Heart left ventricle (tissue), 16 donors: ENCODE measurements around the gene ZNF621. TPM values are rescaled to one million over a fixed set of nuclear protein-coding genes. Genes with fewer than 3 reads are reported as not detected.
A peak's percentile ranks its signal among the peaks of the same experiment; 100 is the strongest.

ENCODE experiments used
- ATAC-seq, 4 donors: fragments of 200-7000 bp; cut with Tn5 transposase; one replicate each; pipeline ENCODE4 v1.9.1; 2020 to 2022; ENCODE audit warnings: moderate library complexity in 4 of 4, mild to moderate bottlenecking in 3 of 4, moderate number of reproducible peaks in 1 of 4
- DNase-seq, 5 donors: peaks; one replicate each; pipeline ENCODE4 v3.0.0-alpha.2; 2020
- H3K27ac ChIP-seq, 12 donors: fragments of 200-600 bp; sonication (generic) in 4 of 12; one replicate each; pipeline versions ENCODE4 v1.5.0 to v1.8.0; 2016 to 2022; ENCODE audit warnings: mild to moderate bottlenecking in 2 of 12
- H3K27me3 ChIP-seq, 9 donors: fragments of 200-600 bp; sonication (generic) in 2 of 9; one replicate each; pipeline versions ENCODE4 v1.5.1 to v1.8.0; 2016 to 2022; ENCODE audit warnings: mild to moderate bottlenecking in 3 of 9
- H3K36me3 ChIP-seq, 9 donors: fragments of 200-600 bp; sonication (generic) in 2 of 9; one replicate each; pipeline versions ENCODE4 v1.5.0 to v1.8.0; 2018 to 2022; ENCODE audit warnings: mild to moderate bottlenecking in 2 of 9
- H3K4me1 ChIP-seq, 12 donors: fragments of 200-600 bp; sonication (generic) in 4 of 12; one replicate each; pipeline versions ENCODE4 v1.5.0 to v1.8.0; 2016 to 2022; ENCODE audit warnings: mild to moderate bottlenecking in 3 of 12
- H3K4me3 ChIP-seq, 12 donors: fragments of 200-600 bp; sonication (generic) in 4 of 12; one replicate each; pipeline versions ENCODE4 v1.5.0 to v1.8.0; 2017 to 2022; ENCODE audit warnings: mild to moderate bottlenecking in 9 of 12, moderate library complexity in 4 of 12
- H3K9me3 ChIP-seq, 12 donors: fragments of 200-600 bp; sonication (generic) in 4 of 12; one replicate each; pipeline versions ENCODE4 v1.5.0 to v1.8.0; 2016 to 2022; ENCODE audit warnings: mild to moderate bottlenecking in 1 of 12
- POLR2A ChIP-seq, 2 donors: fragments of 450-650 bp; IDR thresholded peaks; one replicate each; pipeline ENCODE4 v1.6.1; 2017; ENCODE audit warnings: antibody characterized with exemption in 2 of 2, mild to moderate bottlenecking in 2 of 2, moderate library complexity in 2 of 2
- WGBS, 4 donors: extraction: QIAGEN DNeasy Blood & Tissue Kit in 2 of 4; methylation state at CpG; one replicate each; pipeline versions ENCODE4 v1.1.5 to v1.1.7; 2013 to 2018; 5-methylcytosine and 5-hydroxymethylcytosine counted together
- intact Hi-C, 10 donors: fragments of 100-400 bp; cut with DNase I; formaldehyde crosslinking; loops; one replicate each; pipeline versions ENCODE4 v1.11.1 to v1.14.2; 2022
- polyA plus RNA-seq, 2 donors: library from polyadenylated mRNA; stranded (reverse); fragments of 200-250 nt; gene quantifications; one replicate each; pipeline ENCODE4 v1.2.3, GENCODE V29; 2013
- total RNA-seq, 9 donors: library from RNA; depleted of rRNA in 2 of 9; stranded (reverse); fragments of >200 nt in 2 of 9; fragmentation: NEBNext Ultra II Directional in 3 of 9; extraction: Animal tissue kit (Norgen Biotek cat#: 25700) in 3 of 9; gene quantifications; one replicate each; pipeline versions ENCODE4 v1.1.0 to v1.2.4, GENCODE V29; 2016 to 2023
- TF ChIP-seq, protein P1 (sequence below), 12 donors: fragments of 200-600 bp; sonication (generic) in 4 of 12; IDR thresholded peaks; one replicate each; pipeline versions ENCODE4 v1.5.0 to v1.8.0; 2018 to 2022; ENCODE audit warnings: antibody characterized with exemption in 12 of 12, mild to moderate bottlenecking in 5 of 12
- donor health status: ischemic (EF 13 %, LVEDD 7.1; RV severe dilation, severe dysfunction).
- donor health status: healthy with polysubstance abuse.
- donor health status: DM: no; HTN: yes; CAD: no.
- donor health status: DM: no; HTN: no; CAD: no.
- donor health status: ischemic (EF 25% LVEDD 6.9; RV normal size, moderate dysfunction).
- donor health status: ischemic (EF 25% LVEDD 5.7; RV mildly dilated, moderate dysfunction).
- donor health status: healthy.
- donor health status: DM: yes; HTN: yes; CAD: no.
- donor health status: ischemic (EF 35%, LVEDD 5.7; RV mildly dilated, moderate dysfunction).
- donor health status: nonischemic (EF 11% LVEDD 7.7; RV severe dilation, severe dysfunction).
- donor health status: DM: yes; HTN: yes; CAD: no.
- donor health status: PGD.
- donor health status: ischemic (EF 29% LVEDD 5.4; RV normal size, mild dysfunction).
- donor health status: nonischemic (EF 23%, LVEDD 6.1; RV moderate dilation, normal function).

The ZNF621 gene
- total and polyA plus RNA-seq, 11 donors = 7.4 to 14.3 (median 9.1) TPM

DNA sequence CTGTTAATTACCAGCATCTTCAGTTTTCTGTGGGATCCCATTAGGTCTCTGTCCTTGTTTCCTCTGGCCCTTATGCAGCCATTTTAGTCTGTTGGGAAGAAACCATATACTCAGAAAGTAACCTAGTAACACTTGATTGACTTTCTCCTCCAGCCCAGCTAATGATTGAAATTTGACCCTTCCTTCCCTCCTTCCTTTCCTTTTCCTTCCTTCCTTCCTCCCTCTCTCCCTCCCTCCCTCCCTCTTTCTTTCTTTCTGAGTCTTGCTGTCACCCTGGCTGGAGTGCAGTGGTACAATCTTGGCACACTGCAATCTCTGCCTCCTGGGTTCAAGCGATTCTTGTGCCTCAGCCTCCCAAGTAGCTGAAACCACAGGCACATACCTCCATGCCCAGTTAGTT lies 24.8 kb upstream of the ZNF621 start:
- Histone ChIP-seq H3K4me3 (no peak overlapping the region), H3K4me1 (peaks cover 0 to 10% (median 4%) of the 10 kb centered on the region in 12 donors), H3K27ac (no peak overlapping the region), H3K36me3 (no peaks in the 10 kb centered on the region), H3K9me3 (no peaks in the 10 kb centered on the region), H3K27me3 (no peaks in the 10 kb centered on the region)
- ATAC-seq (no peak), DNase-seq (no peak)
- no peak for TF ChIP-seq POLR2A (IDR thresholded peaks at IDR 0.05)
- TF ChIP-seq, protein P1, sequence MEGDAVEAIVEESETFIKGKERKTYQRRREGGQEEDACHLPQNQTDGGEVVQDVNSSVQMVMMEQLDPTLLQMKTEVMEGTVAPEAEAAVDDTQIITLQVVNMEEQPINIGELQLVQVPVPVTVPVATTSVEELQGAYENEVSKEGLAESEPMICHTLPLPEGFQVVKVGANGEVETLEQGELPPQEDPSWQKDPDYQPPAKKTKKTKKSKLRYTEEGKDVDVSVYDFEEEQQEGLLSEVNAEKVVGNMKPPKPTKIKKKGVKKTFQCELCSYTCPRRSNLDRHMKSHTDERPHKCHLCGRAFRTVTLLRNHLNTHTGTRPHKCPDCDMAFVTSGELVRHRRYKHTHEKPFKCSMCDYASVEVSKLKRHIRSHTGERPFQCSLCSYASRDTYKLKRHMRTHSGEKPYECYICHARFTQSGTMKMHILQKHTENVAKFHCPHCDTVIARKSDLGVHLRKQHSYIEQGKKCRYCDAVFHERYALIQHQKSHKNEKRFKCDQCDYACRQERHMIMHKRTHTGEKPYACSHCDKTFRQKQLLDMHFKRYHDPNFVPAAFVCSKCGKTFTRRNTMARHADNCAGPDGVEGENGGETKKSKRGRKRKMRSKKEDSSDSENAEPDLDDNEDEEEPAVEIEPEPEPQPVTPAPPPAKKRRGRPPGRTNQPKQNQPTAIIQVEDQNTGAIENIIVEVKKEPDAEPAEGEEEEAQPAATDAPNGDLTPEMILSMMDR (IDR thresholded peaks at IDR 0.05) = no peak
- WGBS, 4 donors = 91 to 96% (median 94%) methylated on average over 1 of the region's 1 CpG
- intact Hi-C loops = no loop called here

DNA sequence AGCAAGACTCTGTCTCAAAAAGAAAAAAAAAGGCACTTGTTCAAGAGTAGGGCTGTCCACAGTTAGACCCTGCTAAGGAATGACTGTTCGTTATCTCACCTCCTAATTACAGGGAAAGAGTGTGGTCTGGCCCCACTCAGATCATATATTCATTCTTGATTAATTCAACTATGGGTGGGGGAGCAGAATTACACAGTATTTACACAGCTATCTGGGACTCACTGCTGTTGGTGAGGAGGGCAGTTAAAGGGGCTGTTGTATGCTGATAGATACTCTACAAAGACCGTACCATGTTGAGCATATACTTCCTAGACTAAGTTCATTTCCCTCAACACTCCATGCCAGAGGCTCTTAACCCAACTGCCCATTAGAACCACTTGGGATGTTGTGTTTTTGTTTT lies 22.7 kb upstream of the ZNF621 start:
- TF ChIP-seq POLR2A (IDR thresholded peaks at IDR 0.05) = no peak
- TF ChIP-seq, protein P1 (IDR thresholded peaks at IDR 0.05) = no peak
- Histone ChIP-seq H3K36me3 (no peaks in the 10 kb centered on the region), H3K4me3 (no peak overlapping the region), H3K27me3 (no peaks in the 10 kb centered on the region), H3K27ac (no peak overlapping the region), H3K4me1 (peaks cover 0 to 24% (median 12%) of the 10 kb centered on the region in 12 donors), H3K9me3 (no peaks in the 10 kb centered on the region)
- DNase-seq (no peak), ATAC-seq (no peak)
- WGBS, 4 donors = 85 to 98% (median 91%) methylated on average over 2 of the region's 2 CpGs
- intact Hi-C loops = no loop called here

DNA sequence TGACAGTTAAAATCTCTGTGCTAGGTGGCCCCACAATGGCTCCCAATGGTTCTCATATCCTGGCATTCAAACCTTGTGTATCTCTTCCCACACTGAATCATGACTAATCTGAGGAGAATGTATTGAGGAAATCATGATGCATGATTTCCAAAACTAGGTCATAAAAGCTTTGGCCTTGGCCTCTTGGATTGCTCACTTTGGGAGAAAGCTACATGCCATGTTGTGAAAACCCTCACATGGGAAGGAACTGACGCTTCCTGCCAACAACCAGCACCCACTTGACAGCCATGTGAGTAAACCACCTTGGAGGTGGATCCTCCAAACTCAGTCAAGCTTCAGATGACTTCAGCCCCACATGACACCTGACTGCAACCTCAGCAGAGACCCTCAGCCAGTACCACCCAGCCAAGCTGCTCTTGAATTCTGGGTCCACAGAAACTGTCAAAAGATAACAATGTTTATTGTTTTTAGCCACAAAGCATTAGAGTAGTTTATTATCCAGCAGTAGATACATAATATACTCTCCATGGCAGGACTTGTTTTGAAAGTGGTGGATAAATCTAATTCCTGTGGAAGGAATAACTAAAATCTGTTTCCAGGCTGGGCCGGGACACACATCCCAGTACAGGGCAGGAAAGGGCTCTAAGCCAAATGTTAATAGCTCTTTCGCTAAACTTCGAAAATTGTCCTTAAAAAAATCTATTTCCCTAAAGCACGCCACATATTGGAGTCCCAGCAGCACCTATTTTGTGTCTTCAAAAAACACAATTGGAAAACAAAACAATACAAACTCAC lies 19.9 kb upstream of the ZNF621 start:
- peak in 3 of 4 donors; percentile 19 to 61 (median 50) for ATAC-seq
- no peak for TF ChIP-seq POLR2A (IDR thresholded peaks at IDR 0.05)
- TF ChIP-seq, protein P1 (IDR thresholded peaks at IDR 0.05) = no peak
- 69 to 75% (median 72%) methylated on average over 5 of the region's 5 CpGs for WGBS, 4 donors
- peaks cover 0 to 4% (median 0%) of the 10 kb centered on the region in 9 donors for H3K36me3 ChIP-seq
- intact Hi-C loops = no loop called here
- no peaks in the 10 kb centered on the region for H3K9me3 ChIP-seq
- peak overlapping the region in 9 of 12 donors; percentile 54 to 83 (median 72) for H3K4me3 ChIP-seq
- peak overlapping the region in 6 of 12 donors; percentile 22 to 80 (median 75) for H3K27ac ChIP-seq
- DNase-seq = no peak
- H3K27me3 ChIP-seq = no peaks in the 10 kb centered on the region
- peaks cover 0 to 24% (median 12%) of the 10 kb centered on the region in 12 donors for H3K4me1 ChIP-seq

DNA sequence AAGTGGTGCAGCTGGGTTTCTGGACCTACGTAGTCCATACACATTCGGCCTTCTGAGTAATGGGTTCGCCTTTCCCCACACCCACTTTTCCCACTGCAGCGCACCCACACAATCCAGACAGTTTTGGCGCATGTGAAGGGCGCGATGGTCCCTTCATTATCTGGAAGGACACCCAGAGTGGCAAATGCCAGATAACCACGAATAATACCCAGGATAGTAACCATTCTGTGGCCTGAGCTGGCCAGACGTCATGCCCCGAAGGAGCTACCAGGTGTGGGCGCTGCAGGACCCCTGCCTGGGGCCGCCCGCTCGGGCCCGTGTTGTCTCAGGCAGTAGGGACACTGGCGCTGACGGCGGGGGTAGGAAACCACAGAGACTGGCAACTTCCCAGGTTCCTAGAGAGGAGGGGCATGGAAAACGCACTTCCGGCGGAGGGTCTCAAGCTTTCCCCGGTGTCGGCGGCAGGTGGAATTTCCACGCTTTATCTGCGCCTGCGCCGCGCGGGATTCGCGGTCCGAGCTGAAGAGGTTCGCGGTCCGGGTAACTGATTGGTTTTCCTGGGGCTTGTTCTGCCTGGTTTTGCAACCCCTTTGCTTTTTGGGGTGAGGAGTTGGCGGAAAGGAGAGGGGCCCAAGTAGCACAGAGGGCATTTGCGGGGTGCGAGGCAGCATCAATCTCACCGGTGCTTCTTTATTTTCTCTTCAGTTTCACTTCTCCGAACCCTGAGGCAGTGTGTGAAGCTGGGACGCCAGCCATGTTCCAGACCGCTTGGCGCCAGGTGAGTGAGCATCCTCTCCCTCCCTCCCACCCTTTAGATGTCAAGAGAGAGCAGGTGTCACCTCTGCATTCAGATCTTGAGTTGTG lies 18.9 kb upstream of the ZNF621 start, which contains the start of gene ZNF620:
Gene ZNF620 (plus strand): TSS at position 441 of the 864 bp plus-strand sequence. CDS start 314 bp downstream, at position 755.
- TF ChIP-seq, protein P1 (IDR thresholded peaks at IDR 0.05) = peak in 10 of 12 donors; percentile 15 to 58 (median 32)
- peak in 1 of 2 donors; percentile 53 for TF ChIP-seq POLR2A (IDR thresholded peaks at IDR 0.05)
- 5 to 8% (median 6%) methylated on average over 36 to 44 of the region's 44 CpGs for WGBS, 4 donors
- DNase-seq (peak; percentile 81 to 88 (median 83)), ATAC-seq (peak; percentile 91 to 97 (median 94))
- Histone ChIP-seq H3K4me3 (peak within 1 kb of the TSS; percentile 54 to 83 (median 72)), H3K27ac (peak within 1 kb of the TSS; percentile 42 to 80 (median 74)), H3K9me3 (no peaks in the 10 kb centered on the region), H3K36me3 (peaks cover 0 to 11% (median 2%) of the 10 kb centered on the region in 9 donors), H3K4me1 (peaks cover 0 to 24% (median 12%) of the 10 kb centered on the region in 12 donors), H3K27me3 (no peaks in the 10 kb centered on the region)
- intact Hi-C loops = loop anchor here in 1 of 10 donors (1.0 kb wide), 1 partner anchor 18 kb away; the partner anchor contains the start of gene ZNF621
